Chondrocyte (in vitro differentiated cells): ENCODE results near the gene C3orf52. TPM values are rescaled to one million over a fixed set of nuclear protein-coding genes. Genes with fewer than 3 reads are reported as not detected.

Source experiments
- DNase-seq: peaks from one replicate; pipeline ENCODE4 v3.0.0; 2021; ENCODE audit warnings: mixed read lengths, low spot score
- H3K27ac Mint-ChIP-seq: one replicate; pipeline ENCODE4 v1.8.0; 2021; ENCODE audit warnings: mild to moderate bottlenecking, moderate library complexity, mixed read lengths; ENCODE audit not compliant: unreplicated experiment
- H3K27me3 Mint-ChIP-seq: 2 replicates; pipeline ENCODE4 v1.8.0; 2021; ENCODE audit warnings: low read depth, mixed read lengths
- H3K36me3 Mint-ChIP-seq: 2 replicates; pipeline ENCODE4 v1.8.0; 2021; ENCODE audit warnings: low read depth, mixed read lengths
- H3K4me1 Mint-ChIP-seq: 2 replicates; pipeline ENCODE4 v1.8.0; 2021; ENCODE audit warnings: low read depth, mild to moderate bottlenecking, mixed read lengths
- H3K4me3 Mint-ChIP-seq: one replicate; pipeline ENCODE4 v1.8.0; 2021; ENCODE audit warnings: mild to moderate bottlenecking, moderate library complexity, mixed read lengths; ENCODE audit not compliant: unreplicated experiment
- H3K9me3 Mint-ChIP-seq: 2 replicates; pipeline ENCODE4 v1.8.0; 2021; ENCODE audit warnings: low read depth, mixed read lengths
- total RNA-seq: library from RNA; stranded (reverse); gene quantifications from 3 replicates; pipeline ENCODE4 v1.2.1, GENCODE V29; 2021
- TF ChIP-seq, protein P1 (sequence below): fragments of 200-600 bp; sonication (generic); IDR thresholded peaks from 2 replicates; pipeline ENCODE4 v1.5.0; 2021; ENCODE audit warnings: antibody characterized with exemption, mild to moderate bottlenecking, moderate library complexity

Gene C3orf52
- total RNA-seq, 1 donor from 2014 or later: 4.3 TPM

DNA sequence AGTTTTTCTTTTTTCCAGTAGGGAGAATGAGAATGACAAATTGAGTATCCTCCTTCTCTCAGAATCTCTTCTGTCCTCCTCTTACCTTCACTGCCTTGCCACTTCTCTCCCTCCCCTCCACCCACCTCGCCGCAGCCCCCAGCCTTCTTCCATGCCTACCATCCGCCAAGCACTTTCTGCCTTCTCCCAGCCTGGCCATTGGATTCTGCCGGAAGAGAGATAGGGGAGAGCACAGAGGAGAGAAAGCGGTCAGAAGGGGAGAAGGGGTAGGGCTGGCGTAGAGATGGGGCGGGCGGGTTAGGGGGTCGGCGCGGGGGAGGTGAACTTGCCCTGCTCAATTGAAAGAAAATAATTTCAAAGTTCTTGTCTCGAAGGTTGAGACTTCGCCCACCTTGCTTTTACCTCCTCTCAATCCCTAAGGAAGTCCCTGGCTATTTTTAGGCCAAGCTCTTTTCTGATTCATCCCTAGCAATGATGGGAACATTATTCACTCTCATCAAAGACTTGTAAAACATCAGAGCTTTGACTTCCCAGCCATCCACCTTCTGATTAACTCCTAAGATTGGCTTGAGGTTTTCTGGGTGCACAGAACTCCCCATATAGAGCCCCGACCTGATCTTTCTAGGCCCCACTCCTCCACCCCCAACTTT, 811 bp downstream of the C3orf52 start:
- H3K4me3 Mint-ChIP-seq: peak overlapping the region; percentile 89
- H3K4me1 Mint-ChIP-seq: peaks cover 30% of the 10 kb centered on the region
- no peak for DNase-seq
- peak overlapping the region; percentile 93 for H3K27ac Mint-ChIP-seq
- no peaks in the 10 kb centered on the region for H3K9me3 Mint-ChIP-seq
- H3K36me3 Mint-ChIP-seq: no peaks in the 10 kb centered on the region
- H3K27me3 Mint-ChIP-seq: no peaks in the 10 kb centered on the region
- TF ChIP-seq, protein P1, sequence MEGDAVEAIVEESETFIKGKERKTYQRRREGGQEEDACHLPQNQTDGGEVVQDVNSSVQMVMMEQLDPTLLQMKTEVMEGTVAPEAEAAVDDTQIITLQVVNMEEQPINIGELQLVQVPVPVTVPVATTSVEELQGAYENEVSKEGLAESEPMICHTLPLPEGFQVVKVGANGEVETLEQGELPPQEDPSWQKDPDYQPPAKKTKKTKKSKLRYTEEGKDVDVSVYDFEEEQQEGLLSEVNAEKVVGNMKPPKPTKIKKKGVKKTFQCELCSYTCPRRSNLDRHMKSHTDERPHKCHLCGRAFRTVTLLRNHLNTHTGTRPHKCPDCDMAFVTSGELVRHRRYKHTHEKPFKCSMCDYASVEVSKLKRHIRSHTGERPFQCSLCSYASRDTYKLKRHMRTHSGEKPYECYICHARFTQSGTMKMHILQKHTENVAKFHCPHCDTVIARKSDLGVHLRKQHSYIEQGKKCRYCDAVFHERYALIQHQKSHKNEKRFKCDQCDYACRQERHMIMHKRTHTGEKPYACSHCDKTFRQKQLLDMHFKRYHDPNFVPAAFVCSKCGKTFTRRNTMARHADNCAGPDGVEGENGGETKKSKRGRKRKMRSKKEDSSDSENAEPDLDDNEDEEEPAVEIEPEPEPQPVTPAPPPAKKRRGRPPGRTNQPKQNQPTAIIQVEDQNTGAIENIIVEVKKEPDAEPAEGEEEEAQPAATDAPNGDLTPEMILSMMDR: no peak

DNA sequence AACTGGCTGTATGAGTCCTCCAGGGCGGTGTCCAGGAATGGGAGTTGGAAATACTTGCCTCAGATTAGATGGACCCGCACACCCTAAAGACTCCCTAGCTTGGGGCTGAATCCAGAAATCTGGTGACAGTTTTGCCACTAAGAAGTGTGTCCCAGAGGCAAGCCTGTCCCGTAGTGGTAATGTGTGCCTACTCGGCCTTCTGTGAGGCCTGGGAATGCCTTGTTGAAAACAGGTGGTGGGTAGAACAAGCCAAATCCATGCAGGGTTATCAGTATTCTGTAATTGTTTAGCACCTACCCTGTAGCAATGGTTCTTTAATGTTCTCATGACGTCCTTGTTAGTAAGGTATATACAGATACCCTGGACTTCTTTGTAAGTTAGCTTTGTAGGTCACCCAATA, 1.6 kb downstream of the C3orf52 start:
- Mint-ChIP-seq H3K36me3 (no peaks in the 10 kb centered on the region), H3K4me1 (peaks cover 37% of the 10 kb centered on the region), H3K4me3 (peak overlapping the region; percentile 89), H3K27me3 (no peaks in the 10 kb centered on the region), H3K9me3 (no peaks in the 10 kb centered on the region), H3K27ac (no peak overlapping the region)
- TF ChIP-seq, protein P1: no peak
- no peak for DNase-seq

DNA sequence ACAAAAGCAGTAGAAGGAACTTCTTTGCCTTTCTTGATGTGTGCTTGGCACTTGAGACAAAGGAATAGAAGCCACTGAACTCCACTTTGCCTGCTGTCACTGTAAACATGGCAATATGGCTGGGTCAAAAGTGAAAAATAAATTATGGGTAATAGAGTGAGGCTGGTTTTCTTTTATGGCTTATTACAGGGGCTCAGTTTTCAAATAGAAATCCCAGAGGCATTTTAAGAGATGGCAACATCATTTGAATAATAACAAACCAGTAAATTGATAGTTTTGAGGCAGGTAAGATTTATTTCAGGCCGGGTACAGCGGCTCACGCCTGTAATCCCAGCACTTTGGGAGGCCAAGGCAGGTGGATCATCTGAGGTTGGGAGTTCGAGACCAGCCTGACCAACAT, 2.8 kb downstream of the C3orf52 start:
- Mint-ChIP-seq H3K36me3 (no peaks in the 10 kb centered on the region), H3K27me3 (no peaks in the 10 kb centered on the region), H3K9me3 (no peaks in the 10 kb centered on the region), H3K4me1 (peaks cover 45% of the 10 kb centered on the region), H3K4me3 (no peak overlapping the region), H3K27ac (no peak overlapping the region)
- TF ChIP-seq, protein P1: no peak
- no peak for DNase-seq

DNA sequence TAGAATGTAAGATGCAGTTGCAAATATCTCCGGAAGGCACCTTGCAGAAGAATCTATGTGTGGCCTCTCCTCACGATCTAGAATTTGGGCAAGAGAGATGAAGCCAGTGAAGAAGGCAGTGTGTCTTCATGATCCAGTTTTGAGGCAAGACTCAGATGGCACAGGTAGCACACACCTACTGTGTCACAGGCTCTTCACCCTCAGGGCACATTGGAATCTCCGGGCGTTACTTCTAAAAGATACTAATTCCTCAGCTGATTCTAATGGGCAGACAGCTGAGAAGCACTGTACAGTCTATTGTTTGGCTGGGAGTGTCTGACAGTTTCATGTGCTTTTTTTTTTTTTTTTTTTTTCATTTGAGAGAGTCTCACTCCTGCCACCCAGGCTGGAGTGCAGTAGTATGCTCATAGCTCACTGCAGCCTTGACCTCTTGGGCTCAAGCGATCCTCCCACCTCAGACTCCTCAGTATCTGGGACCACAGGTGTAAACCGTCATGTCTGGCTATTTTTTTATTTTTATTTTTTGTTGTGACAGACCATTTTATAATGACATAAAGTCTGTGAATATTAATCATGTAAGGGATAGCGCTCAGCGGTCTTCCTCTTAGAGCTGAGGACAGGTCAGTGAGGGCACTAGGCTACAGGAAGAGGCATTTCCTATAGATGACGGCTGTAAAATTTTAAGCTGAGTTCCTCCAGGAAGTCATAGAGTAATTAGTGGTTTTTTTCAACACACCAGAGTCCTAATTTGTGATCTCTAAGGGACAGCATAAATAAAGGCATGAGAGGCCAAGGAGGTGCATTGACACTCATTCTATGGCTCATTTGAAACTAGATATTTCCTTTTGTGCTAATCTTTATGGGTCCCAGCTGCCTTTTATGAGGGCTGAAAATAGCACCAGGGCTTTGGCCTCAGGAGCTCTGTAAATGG, 4.0 kb downstream of the C3orf52 start:
- Mint-ChIP-seq H3K27ac (no peak overlapping the region), H3K9me3 (no peaks in the 10 kb centered on the region), H3K27me3 (no peaks in the 10 kb centered on the region), H3K4me3 (no peak overlapping the region), H3K4me1 (peaks cover 47% of the 10 kb centered on the region), H3K36me3 (no peaks in the 10 kb centered on the region)
- TF ChIP-seq, protein P1: no peak
- no peak for DNase-seq

DNA sequence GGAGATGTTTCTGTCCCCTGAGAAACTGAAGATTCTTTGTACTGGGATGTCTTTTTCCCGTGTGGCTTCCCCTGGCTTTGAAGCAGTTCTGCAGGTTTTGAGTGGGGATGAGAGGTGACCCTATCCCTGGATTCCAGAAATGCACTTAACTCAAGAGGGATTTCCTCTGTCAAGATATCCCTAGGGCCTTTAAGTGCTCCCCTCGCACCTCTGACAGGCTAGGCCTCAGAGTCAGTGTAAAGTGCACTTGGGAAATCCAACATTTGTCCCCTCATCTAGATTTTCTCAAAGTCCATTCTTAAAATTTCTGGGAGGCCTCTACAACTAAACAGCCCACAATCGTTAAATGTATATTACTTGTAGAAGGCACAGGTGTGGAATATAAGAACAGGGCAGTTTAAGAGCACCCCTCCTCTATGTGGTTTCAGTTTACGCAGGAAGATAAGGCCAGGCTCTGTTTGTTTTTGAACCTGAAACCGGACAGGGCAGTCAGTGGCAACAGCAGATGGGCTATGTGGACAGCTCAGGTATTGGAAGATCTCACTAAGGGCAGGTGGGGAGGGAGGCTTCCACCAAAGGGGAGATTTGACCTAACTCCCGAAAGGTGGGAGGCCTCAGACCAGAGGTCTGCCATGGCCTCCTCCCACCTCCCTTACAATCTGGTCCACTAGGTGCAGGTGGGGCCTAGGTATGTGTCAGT, 4.8 kb downstream of the C3orf52 start:
- Mint-ChIP-seq H3K27me3 (no peaks in the 10 kb centered on the region), H3K4me3 (no peak overlapping the region), H3K4me1 (peaks cover 52% of the 10 kb centered on the region), H3K36me3 (no peaks in the 10 kb centered on the region), H3K27ac (no peak overlapping the region), H3K9me3 (no peaks in the 10 kb centered on the region)
- TF ChIP-seq, protein P1: no peak
- DNase-seq: no peak
